GM21737 (cell line): ENCODE measurements around the gene COL20A1.

Source experiments
- ATAC-seq: cut with Tn5 transposase; IDR thresholded peaks from one replicate; pipeline ENCODE4 v1.9.1; 2021; ENCODE audit warnings: mild to moderate bottlenecking, moderate library complexity; ENCODE audit not compliant: unreplicated experiment

The COL20A1 gene

GRCh38 chr20:63277466-63278272 is 15.3 kb upstream of the COL20A1 start:
- no peak for ATAC-seq

- no peak for ATAC-seq
Measured at GRCh38 chr20:63278661-63279060, 14.3 kb upstream of the COL20A1 start.

- no peak for ATAC-seq
Measured at GRCh38 chr20:63279931-63280330, 13.1 kb upstream of the COL20A1 start.

- ATAC-seq = no peak
Measured at GRCh38 chr20:63280371-63280770, 12.6 kb upstream of the COL20A1 start.

- no peak for ATAC-seq
Measured at GRCh38 chr20:63280929-63281545, 11.9 kb upstream of the COL20A1 start.

- ATAC-seq = no peak
Measured at GRCh38 chr20:63281742-63282665, 11.0 kb upstream of the COL20A1 start.

GRCh38 chr20:63282946-63283345 is 10.0 kb upstream of the COL20A1 start:
- no peak for ATAC-seq

- ATAC-seq = no peak
Measured at GRCh38 chr20:63283397-63284082, 9.4 kb upstream of the COL20A1 start.

GRCh38 chr20:63284083-63284440 is 8.9 kb upstream of the COL20A1 start:
- no peak for ATAC-seq

- no peak for ATAC-seq
Measured at GRCh38 chr20:63284544-63284949, 8.4 kb upstream of the COL20A1 start.

GRCh38 chr20:63284981-63285524 is 7.9 kb upstream of the COL20A1 start:
- ATAC-seq = no peak

GRCh38 chr20:63285636-63286615 is 7.1 kb upstream of the COL20A1 start:
- ATAC-seq = no peak

- ATAC-seq = no peak
Measured at GRCh38 chr20:63286781-63287696, 5.9 kb upstream of the COL20A1 start.

- no peak for ATAC-seq
Measured at GRCh38 chr20:63287697-63288580, 5.0 kb upstream of the COL20A1 start.

GRCh38 chr20:63288581-63289251 is 4.3 kb upstream of the COL20A1 start:
- ATAC-seq = no peak

GRCh38 chr20:63289311-63290135 is 3.5 kb upstream of the COL20A1 start:
- ATAC-seq = no peak
